Dendritic cell treated with granulocyte-macrophage colony-stimulating factor and Interleukin-4, amounts not matched to agents 40 ng/mL and 50 ng/mL, for 4 days (primary cell): ENCODE measurements around the gene CISH.

Experiments used
- H3K27ac Mint-ChIP-seq: one replicate; pipeline ENCODE4 v1.8.0; 2022; ENCODE audit warnings: mild to moderate bottlenecking, mixed read lengths
- H3K27me3 Mint-ChIP-seq: one replicate; pipeline ENCODE4 v1.8.0; 2022; ENCODE audit warnings: mild to moderate bottlenecking, mixed read lengths
- H3K36me3 Mint-ChIP-seq: one replicate; pipeline ENCODE4 v1.8.0; 2022; ENCODE audit warnings: low read depth, mixed read lengths
- H3K4me1 Mint-ChIP-seq: one replicate; pipeline ENCODE4 v1.8.0; 2022; ENCODE audit warnings: low read depth, mixed read lengths
- H3K4me3 Mint-ChIP-seq: one replicate; pipeline ENCODE4 v1.8.0; 2022; ENCODE audit warnings: mild to moderate bottlenecking, moderate library complexity, mixed read lengths
- H3K9me3 Mint-ChIP-seq: one replicate; pipeline ENCODE4 v1.8.0; 2022; ENCODE audit warnings: mixed read lengths
- intact Hi-C: fragments of 100-400 bp; cut with micrococcal nuclease; formaldehyde crosslinking; loops from one replicate; pipeline ENCODE4 v1.15.0; 2022

The CISH gene

DNA sequence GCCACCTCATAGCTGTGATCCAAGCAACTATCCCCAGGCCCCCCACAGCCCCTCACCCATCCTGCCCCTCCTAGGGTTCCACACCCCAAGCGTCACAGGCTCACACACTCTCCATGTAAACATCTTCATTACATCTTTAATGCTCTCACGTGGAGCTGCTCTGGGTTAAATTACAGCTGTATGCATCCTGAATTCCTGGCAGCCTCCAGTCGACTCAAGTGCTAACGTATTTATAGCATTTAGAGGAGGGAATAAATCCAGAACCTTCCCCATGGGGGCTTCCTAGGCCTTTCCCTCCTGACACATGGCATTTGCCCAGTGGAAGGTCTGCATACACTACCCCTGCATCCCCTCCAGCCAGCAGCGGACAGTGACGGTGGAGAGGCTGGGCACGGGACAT lies 53.7 kb downstream of the CISH start:
- peaks cover 20% of the 10 kb centered on the region for H3K36me3 Mint-ChIP-seq
- peaks cover 3% of the 10 kb centered on the region for H3K4me1 Mint-ChIP-seq
- intact Hi-C loops, result no loop called here
- H3K9me3 Mint-ChIP-seq, result no peaks in the 10 kb centered on the region
- no peak overlapping the region for H3K4me3 Mint-ChIP-seq
- H3K27me3 Mint-ChIP-seq, result peaks cover 16% of the 10 kb centered on the region
- no peak overlapping the region for H3K27ac Mint-ChIP-seq

DNA sequence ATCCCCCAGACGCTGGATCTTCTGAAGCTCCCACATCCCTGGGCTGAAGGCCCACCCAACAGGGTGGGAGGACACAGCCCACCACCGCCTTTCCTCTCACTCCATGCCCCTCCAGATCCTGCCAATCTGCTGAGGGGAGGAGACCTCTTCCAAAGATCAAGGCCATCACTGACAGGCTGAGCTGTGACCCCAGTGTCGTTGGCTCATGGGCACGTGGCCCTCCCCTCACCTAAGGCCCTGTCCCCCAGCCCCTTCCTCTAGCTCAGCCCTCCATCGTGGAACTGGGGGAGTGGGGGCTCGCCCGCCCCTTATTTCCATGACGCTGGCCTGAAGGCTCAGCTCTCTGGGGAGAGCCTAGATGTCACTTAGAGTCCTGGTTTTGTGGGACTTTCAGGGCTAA lies 54.5 kb downstream of the CISH start:
- Mint-ChIP-seq H3K27ac (no peak overlapping the region), H3K27me3 (peaks cover 21% of the 10 kb centered on the region), H3K4me3 (no peak overlapping the region), H3K36me3 (peaks cover 20% of the 10 kb centered on the region), H3K4me1 (no peaks in the 10 kb centered on the region), H3K9me3 (no peaks in the 10 kb centered on the region)
- intact Hi-C loops, result no loop called here
